ENCODE measurements around the gene GLS. TPM values are rescaled to one million over a fixed set of nuclear protein-coding genes. Genes with fewer than 3 reads are reported as not detected.
"Not testable (repeated sequence)": the region's sequence is repeated elsewhere in the genome, so short reads cannot be mapped to it uniquely, and the experiment has no call there.

The GLS gene
- polyA plus RNA-seq, 1 donor, result 51.8 TPM

- DNase-seq (ENCODE audit: low read depth), result no peak
Observed at GRCh38 chr2:190855245-190855644, 25.4 kb upstream of the GLS start.

GRCh38 chr2:190856985-190857384, 23.6 kb upstream of the GLS start:
- no peak for DNase-seq (ENCODE audit: low read depth)

GRCh38 chr2:190858817-190859216, 21.8 kb upstream of the GLS start:
- DNase-seq (ENCODE audit: low read depth), result no peak

GRCh38 chr2:190859347-190860297, 21.0 kb upstream of the GLS start:
- no peak for DNase-seq (ENCODE audit: low read depth)

- DNase-seq (ENCODE audit: low read depth), result no peak
Observed at GRCh38 chr2:190860985-190861680, 19.5 kb upstream of the GLS start.

- not testable (repeated sequence) for DNase-seq (ENCODE audit: low read depth)
Observed at GRCh38 chr2:190862128-190862527, 18.5 kb upstream of the GLS start.

- no peak for DNase-seq (ENCODE audit: low read depth)
Observed at GRCh38 chr2:190862571-190862991, 18.0 kb upstream of the GLS start.

GRCh38 chr2:190863946-190864345, 16.7 kb upstream of the GLS start:
- no peak for DNase-seq (ENCODE audit: low read depth)

GRCh38 chr2:190864375-190864774, 16.2 kb upstream of the GLS start:
- no peak for DNase-seq (ENCODE audit: low read depth)

GRCh38 chr2:190867212-190867611, 13.4 kb upstream of the GLS start:
- DNase-seq (ENCODE audit: low read depth), result no peak

GRCh38 chr2:190867832-190868231, 12.8 kb upstream of the GLS start:
- DNase-seq (ENCODE audit: low read depth), result no peak

GRCh38 chr2:190869721-190870120, 10.9 kb upstream of the GLS start:
- DNase-seq (ENCODE audit: low read depth), result no peak

- DNase-seq (ENCODE audit: low read depth), result not testable (repeated sequence)
Observed at GRCh38 chr2:190873451-190873850, 7.2 kb upstream of the GLS start.

- no peak for DNase-seq (ENCODE audit: low read depth)
Observed at GRCh38 chr2:190875891-190876290, 4.7 kb upstream of the GLS start.

- DNase-seq (ENCODE audit: low read depth), result no peak
Observed at GRCh38 chr2:190876631-190877030, 4.0 kb upstream of the GLS start.

GRCh38 chr2:190877436-190877835, 3.2 kb upstream of the GLS start:
- no peak for DNase-seq (ENCODE audit: low read depth)

- DNase-seq (ENCODE audit: low read depth), result peak; percentile 69
Observed at GRCh38 chr2:190879474-190880377, 895 bp upstream of the GLS start.

GRCh38 chr2:190881084-190881597, 520 bp downstream of the GLS start:
- DNase-seq (ENCODE audit: low read depth), result no peak

GRCh38 chr2:190881598-190882410, 1.2 kb downstream of the GLS start:
- DNase-seq (ENCODE audit: low read depth), result no peak

GRCh38 chr2:190882411-190882766, 1.8 kb downstream of the GLS start:
- no peak for DNase-seq (ENCODE audit: low read depth)

All from forelimb muscle (tissue), 1 donor.